D721Med (cell line): ENCODE measurements around the gene KHDC1.
"Not testable (repeated sequence)": the region's sequence is repeated elsewhere in the genome, so short reads cannot be mapped to it uniquely, and the experiment has no call there.

Experiments used
- DNase-seq: peaks from one replicate; pipeline ENCODE4 v3.0.0; 2011; ENCODE audit warnings: low spot score; ENCODE audit not compliant: insufficient read length
- FAIRE-seq: peaks from 2 replicates; lab custom pipeline; 2011; peaks lifted over from hg19 to GRCh38; lab: Jason Lieb, UNC
- TF ChIP-seq, protein P1 (sequence below): IDR thresholded peaks from 2 replicates; pipeline ENCODE4 v1.5.1; 2012; ENCODE audit warnings: mild to moderate bottlenecking, control low read depth; ENCODE audit not compliant: insufficient read depth; ENCODE audit errors: missing control alignments

Gene KHDC1

DNA sequence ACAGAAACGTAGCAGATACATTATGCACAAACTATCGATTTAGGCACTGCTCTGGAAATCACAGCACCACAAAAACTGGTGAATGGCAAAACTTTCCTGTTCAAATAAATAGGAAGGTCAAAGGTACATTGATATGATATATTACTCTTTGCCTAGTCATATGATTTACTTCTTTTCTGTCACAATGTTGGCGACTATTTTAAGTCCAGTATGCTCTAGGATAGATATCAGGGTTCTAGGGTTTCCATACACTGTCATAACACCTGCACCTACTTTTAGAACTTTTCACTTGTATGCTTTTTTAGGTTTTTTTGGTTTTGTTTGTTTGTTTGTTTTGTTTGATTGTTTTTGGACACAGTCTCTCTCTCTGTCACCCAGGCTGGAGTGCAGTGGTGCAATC, 62.7 kb downstream of the KHDC1 start:
- DNase-seq (no peak), FAIRE-seq (no peak)
- TF ChIP-seq, protein P1, sequence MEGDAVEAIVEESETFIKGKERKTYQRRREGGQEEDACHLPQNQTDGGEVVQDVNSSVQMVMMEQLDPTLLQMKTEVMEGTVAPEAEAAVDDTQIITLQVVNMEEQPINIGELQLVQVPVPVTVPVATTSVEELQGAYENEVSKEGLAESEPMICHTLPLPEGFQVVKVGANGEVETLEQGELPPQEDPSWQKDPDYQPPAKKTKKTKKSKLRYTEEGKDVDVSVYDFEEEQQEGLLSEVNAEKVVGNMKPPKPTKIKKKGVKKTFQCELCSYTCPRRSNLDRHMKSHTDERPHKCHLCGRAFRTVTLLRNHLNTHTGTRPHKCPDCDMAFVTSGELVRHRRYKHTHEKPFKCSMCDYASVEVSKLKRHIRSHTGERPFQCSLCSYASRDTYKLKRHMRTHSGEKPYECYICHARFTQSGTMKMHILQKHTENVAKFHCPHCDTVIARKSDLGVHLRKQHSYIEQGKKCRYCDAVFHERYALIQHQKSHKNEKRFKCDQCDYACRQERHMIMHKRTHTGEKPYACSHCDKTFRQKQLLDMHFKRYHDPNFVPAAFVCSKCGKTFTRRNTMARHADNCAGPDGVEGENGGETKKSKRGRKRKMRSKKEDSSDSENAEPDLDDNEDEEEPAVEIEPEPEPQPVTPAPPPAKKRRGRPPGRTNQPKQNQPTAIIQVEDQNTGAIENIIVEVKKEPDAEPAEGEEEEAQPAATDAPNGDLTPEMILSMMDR: no peak

DNA sequence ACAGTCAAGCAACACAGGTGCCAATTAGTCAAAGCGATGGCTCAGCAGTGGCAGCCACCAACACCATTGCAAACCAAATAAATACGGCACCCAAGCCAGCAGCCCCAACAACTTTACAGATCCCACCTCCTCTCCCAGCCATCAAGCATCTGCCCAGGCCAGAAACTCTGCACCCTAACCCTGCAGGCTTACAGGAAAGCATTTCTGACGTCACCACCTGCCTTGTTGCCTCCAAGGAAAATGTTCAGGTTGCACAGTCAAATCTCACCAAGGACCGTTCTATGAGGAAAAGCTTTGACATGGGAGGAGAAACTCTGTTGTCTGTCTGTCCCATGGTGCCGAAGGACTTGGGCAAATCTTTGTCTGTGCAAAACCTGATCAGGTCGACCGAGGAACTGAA, 68.3 kb downstream of the KHDC1 start:
- DNase-seq (no peak), FAIRE-seq (no peak)
- TF ChIP-seq, protein P1: no peak

DNA sequence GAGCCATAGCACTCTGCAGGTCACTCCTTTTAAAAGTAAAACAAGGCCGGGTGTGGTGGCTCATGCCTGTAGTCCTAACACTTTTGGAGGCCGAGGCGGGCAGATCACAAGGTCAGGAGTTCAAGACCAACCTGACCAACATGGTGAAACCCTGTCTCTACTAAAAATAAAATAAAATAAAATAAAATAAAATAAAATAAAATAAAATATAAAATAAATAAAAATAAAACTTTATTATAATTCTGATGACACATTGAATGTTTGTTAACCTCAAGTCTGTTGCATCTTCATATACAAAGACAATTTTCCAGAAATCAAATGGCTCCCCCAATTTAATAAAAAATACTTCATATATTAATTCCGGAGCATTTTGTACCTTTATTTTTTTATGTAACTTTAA, 69.7 kb downstream of the KHDC1 start:
- not testable (repeated sequence) for DNase-seq, FAIRE-seq
